GM19023 (cell line): ENCODE results near the gene FCGR2B.
"Not testable (repeated sequence)": the region's sequence is repeated elsewhere in the genome, so short reads cannot be mapped to it uniquely, and the experiment has no call there.

Source experiments
- ATAC-seq: cut with Tn5 transposase; IDR thresholded peaks from one replicate; pipeline ENCODE4 v1.9.1; 2021; ENCODE audit warnings: mild to moderate bottlenecking, moderate library complexity; ENCODE audit not compliant: unreplicated experiment

The FCGR2B gene

GRCh38 chr1:161644855-161645254 is 18.1 kb upstream of the FCGR2B start:
- not testable (repeated sequence) for ATAC-seq

GRCh38 chr1:161647507-161648360 is 15.2 kb upstream of the FCGR2B start:
- not testable (repeated sequence) for ATAC-seq

- ATAC-seq = not testable (repeated sequence)
These were observed 9.4 kb upstream of the FCGR2B start for GRCh38 chr1:161653541-161653940.

- ATAC-seq = not testable (repeated sequence)
These were observed 9.0 kb upstream of the FCGR2B start for GRCh38 chr1:161653971-161654370.

- not testable (repeated sequence) for ATAC-seq
These were observed 4.4 kb upstream of the FCGR2B start for GRCh38 chr1:161658524-161658923.

- not testable (repeated sequence) for ATAC-seq
These were observed 1.2 kb upstream of the FCGR2B start for GRCh38 chr1:161661660-161662311.

- ATAC-seq = peak; percentile 11
These were observed 626 bp downstream of the FCGR2B start for GRCh38 chr1:161663569-161663968.

- ATAC-seq = not testable (repeated sequence)
These were observed 1.7 kb downstream of the FCGR2B start for GRCh38 chr1:161664689-161665088.

GRCh38 chr1:161671045-161672020 is 8.4 kb downstream of the FCGR2B start:
- ATAC-seq = not testable (repeated sequence)

GRCh38 chr1:161673437-161673836 is 10.5 kb downstream of the FCGR2B start:
- not testable (repeated sequence) for ATAC-seq

GRCh38 chr1:161674447-161674846 is 11.5 kb downstream of the FCGR2B start:
- not testable (repeated sequence) for ATAC-seq

GRCh38 chr1:161674908-161675307 is 12.0 kb downstream of the FCGR2B start:
- not testable (repeated sequence) for ATAC-seq

GRCh38 chr1:161676441-161676840 is 13.5 kb downstream of the FCGR2B start:
- ATAC-seq = no peak

- no peak for ATAC-seq
These were observed 14.2 kb downstream of the FCGR2B start for GRCh38 chr1:161676958-161677689.

- ATAC-seq = no peak
These were observed 15.6 kb downstream of the FCGR2B start for GRCh38 chr1:161678500-161678899.

- no peak for ATAC-seq
These were observed 18.9 kb downstream of the FCGR2B start for GRCh38 chr1:161681879-161682278.

GRCh38 chr1:161688946-161689345 is 26.0 kb downstream of the FCGR2B start:
- ATAC-seq = no peak

- ATAC-seq = no peak
These were observed 28.9 kb downstream of the FCGR2B start for GRCh38 chr1:161691846-161692245.

- ATAC-seq = not testable (repeated sequence)
These were observed 30.2 kb downstream of the FCGR2B start for GRCh38 chr1:161693020-161693712.

- not testable (repeated sequence) for ATAC-seq
These were observed 35.4 kb downstream of the FCGR2B start for GRCh38 chr1:161698302-161698701.
